ENCODE data around the gene STX11. TPM values are rescaled to one million over a fixed set of nuclear protein-coding genes. Genes with fewer than 3 reads are reported as not detected.

Gene STX11
- total and polyA plus RNA-seq, 10 of the 15 experiments (the other 5 are each of a cell fraction or from before 2014, with no cell fraction given), result 0.66 to 38.1 (median 19.8) TPM

GRCh38 chr6:144214622-144215401 is 64.5 kb downstream of the STX11 start:
- Histone ChIP-seq H3K9me3 (replicated peaks; ENCODE audit: control insufficient read depth, insufficient read depth, low read length) (peaks cover 2% of the 10 kb centered on the region; the same call in 2 of the 3 replicates), H3K4me2 (ENCODE audit: control insufficient read depth, insufficient read depth) (peak overlapping the region; percentile 87), H3K79me2 (ENCODE audit: control insufficient read depth, insufficient read depth, low read length) (no peaks in the 10 kb centered on the region), H3K27ac (ENCODE audit: control insufficient read depth, insufficient read depth) (no peak overlapping the region; the same call in 1 of the 2 replicates), H2AFZ (ENCODE audit: control insufficient read depth, low read depth, low read length) (peak overlapping the region; percentile 88), H3K4me3 (0 out of 2 replicates have a peak overlapping the region, but pooled peaks have one; percentile 68), H4K20me1 (ENCODE audit: control insufficient read depth, insufficient read depth) (no peaks in the 10 kb centered on the region), H3K4me1 (ENCODE audit: control insufficient read depth, insufficient read depth, low read length) (peaks cover 9% of the 10 kb centered on the region), H3K27me3 (replicated peaks in 1 of 2; ENCODE audit: control insufficient read depth in 2 of 2, insufficient read depth in 2 of 2, low read length in 1 of 2) (no peaks in the 10 kb centered on the region), H3K36me3 (ENCODE audit: control insufficient read depth in 2 of 2, insufficient read depth in 2 of 2, low read length in 1 of 2) (no peaks in the 10 kb centered on the region), H3K9ac (ENCODE audit: control insufficient read depth, insufficient read depth, low read length) (no peak overlapping the region)
- in situ Hi-C loops (cut with MboI) (loop anchor here (5.0 kb wide), 3 partner anchors 63 to 638 kb away; partner anchors contain the start of genes SF3B5 and STX11), intact Hi-C loops (cut with micrococcal nuclease; ENCODE audit: unreplicated experiment) (loop anchor here (5.0 kb wide), 1 partner anchor 638 kb away; no protein-coding TSS in a partner anchor)
- ChIA-PET RAD21 (ENCODE audit: unreplicated experiment) (interaction anchor here (1.6 kb wide), 1 partner anchor 110 kb away, joined by 7 read pairs; no protein-coding TSS in a partner anchor), SMC1A (ENCODE audit: uncharacterized antibody, unreplicated experiment) (interaction anchor here (1.0 to 5.0 kb wide), 9 partner anchors 58 to 638 kb away, joined by 3 to 47 read pairs (median 3); no protein-coding TSS in a partner anchor), POLR2A (no interaction called here), CTCF (interaction anchor here (0.9 to 5.8 kb wide), 4 partner anchors 22 to 112 kb away, joined by 3 to 142 read pairs (median 22); no protein-coding TSS in a partner anchor)
- ATAC-seq, result no peak
- no TSS peak for BruUV-seq (replicated peaks)
- FAIRE-seq, result no peak
- no peak for TF ChIP-seq MEF2A (IDR thresholded peaks at IDR 0.05; ENCODE audit: insufficient read depth, low read depth, low read length)
- TF ChIP-seq, protein P1, sequence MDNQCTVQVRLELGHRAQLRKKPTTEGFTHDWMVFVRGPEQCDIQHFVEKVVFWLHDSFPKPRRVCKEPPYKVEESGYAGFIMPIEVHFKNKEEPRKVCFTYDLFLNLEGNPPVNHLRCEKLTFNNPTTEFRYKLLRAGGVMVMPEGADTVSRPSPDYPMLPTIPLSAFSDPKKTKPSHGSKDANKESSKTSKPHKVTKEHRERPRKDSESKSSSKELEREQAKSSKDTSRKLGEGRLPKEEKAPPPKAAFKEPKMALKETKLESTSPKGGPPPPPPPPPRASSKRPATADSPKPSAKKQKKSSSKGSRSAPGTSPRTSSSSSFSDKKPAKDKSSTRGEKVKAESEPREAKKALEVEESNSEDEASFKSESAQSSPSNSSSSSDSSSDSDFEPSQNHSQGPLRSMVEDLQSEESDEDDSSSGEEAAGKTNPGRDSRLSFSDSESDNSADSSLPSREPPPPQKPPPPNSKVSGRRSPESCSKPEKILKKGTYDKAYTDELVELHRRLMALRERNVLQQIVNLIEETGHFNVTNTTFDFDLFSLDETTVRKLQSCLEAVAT (IDR thresholded peaks at IDR 0.05), result 0 out of 2 replicates have a peak, but pooled peaks have one; percentile 17
- peak; percentile 85; the same call in 1 of the 2 replicates for TF ChIP-seq ZBTB33 (IDR thresholded peaks at IDR 0.05)
- TF ChIP-seq GABPA (IDR thresholded peaks at IDR 0.05; ENCODE audit: low read depth), result no peak
- no peak for DNase-seq (ENCODE audit: low read depth, low spot score)
- WGBS (ENCODE audit: insufficient coverage, insufficient replicate concordance, low lambda C conversion rate, missing lambda C conversion rate), result 95% methylated on average over 16 of the region's 16 CpGs

Measured in GM12878 (cell line).